GM10266 (cell line): ENCODE results near the gene GJA4.

Source experiments
- DNase-seq: peaks from one replicate; pipeline ENCODE4 v3.0.0; 2012; ENCODE audit errors: extremely low spot score
- TF ChIP-seq, protein P1 (sequence below): IDR thresholded peaks from 2 replicates; pipeline ENCODE4 v1.5.1; 2012; ENCODE audit warnings: mild to moderate bottlenecking, low read depth; ENCODE audit not compliant: control insufficient read depth, insufficient read depth; ENCODE audit errors: missing control alignments

The GJA4 gene

DNA sequence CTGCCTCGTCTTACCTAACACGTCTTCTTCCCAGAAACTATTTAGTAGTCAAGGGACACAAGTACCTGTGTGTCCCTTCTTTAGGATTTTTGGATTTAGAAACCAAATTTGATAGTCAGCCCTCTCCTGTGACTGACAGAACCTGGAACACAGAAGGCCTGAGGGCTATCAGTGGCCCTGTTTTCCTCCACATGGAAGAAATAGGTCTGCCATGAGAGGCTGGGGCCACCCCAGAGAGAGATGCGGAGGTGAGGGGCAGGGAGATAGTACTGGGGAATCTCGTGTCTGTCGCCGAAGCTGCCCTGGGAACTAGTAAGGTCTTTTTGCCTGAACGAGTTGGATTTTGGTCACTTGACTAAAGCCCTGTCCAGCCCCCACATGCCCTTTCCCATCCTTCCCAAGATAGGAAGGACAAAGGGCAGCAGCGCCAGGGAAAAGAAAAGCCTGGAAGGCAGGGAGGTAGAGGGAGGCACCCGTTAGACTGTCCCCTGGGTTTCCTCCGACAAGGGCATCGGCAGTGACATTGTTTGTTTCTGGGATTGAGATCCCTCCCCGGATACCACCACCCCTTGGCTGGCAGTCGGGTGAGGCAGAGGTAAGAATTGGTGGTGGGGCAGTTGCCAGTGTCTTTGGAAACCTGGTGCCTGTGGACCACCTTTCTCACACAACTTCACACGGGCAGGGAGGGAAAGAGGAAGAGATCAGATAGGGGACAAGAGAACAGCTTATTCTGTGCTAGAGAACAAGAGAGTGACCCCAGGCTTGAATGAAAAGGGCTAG, 46.9 kb downstream of the GJA4 start:
- DNase-seq: no peak
- TF ChIP-seq, protein P1, sequence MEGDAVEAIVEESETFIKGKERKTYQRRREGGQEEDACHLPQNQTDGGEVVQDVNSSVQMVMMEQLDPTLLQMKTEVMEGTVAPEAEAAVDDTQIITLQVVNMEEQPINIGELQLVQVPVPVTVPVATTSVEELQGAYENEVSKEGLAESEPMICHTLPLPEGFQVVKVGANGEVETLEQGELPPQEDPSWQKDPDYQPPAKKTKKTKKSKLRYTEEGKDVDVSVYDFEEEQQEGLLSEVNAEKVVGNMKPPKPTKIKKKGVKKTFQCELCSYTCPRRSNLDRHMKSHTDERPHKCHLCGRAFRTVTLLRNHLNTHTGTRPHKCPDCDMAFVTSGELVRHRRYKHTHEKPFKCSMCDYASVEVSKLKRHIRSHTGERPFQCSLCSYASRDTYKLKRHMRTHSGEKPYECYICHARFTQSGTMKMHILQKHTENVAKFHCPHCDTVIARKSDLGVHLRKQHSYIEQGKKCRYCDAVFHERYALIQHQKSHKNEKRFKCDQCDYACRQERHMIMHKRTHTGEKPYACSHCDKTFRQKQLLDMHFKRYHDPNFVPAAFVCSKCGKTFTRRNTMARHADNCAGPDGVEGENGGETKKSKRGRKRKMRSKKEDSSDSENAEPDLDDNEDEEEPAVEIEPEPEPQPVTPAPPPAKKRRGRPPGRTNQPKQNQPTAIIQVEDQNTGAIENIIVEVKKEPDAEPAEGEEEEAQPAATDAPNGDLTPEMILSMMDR: no peak

DNA sequence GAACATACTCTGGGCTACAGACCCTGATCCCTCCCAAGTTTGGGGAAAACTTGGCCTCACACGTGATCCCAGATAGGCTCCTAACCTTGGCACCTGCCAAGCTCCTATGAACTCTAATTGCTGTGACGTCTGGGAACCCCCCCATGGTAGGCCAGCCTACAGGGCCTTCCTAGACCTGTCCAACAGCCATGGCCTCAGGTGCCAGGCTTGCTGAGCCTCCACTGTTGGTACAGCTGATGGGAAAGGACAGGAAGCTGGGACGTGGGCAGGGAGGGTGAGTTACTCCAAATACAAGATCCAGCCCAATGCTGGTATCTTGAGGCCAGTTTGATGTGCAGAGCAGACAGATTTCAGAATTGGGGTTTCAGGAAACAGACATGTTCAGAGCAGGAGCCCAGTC, 47.6 kb downstream of the GJA4 start:
- DNase-seq: no peak
- TF ChIP-seq, protein P1: no peak

DNA sequence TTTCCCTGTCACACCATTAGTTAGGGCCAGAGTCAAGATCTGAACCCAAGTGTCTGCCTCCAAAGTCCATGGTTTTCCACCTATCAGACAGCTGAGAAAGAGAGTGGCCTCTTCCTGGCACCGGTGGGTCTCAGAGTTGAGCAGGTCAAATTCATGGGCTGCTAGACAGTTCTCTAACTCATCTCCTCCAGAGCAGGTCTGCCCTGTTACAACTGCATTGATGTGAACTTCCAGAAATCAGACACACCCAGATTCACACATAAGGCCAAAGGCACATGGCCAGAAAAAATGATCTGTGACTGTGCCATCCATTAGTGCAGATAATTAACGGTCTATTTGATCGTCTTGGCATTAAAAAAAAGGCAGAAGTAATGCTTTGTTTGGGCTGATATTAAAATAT, 49.3 kb downstream of the GJA4 start:
- DNase-seq: no peak
- TF ChIP-seq, protein P1: no peak

DNA sequence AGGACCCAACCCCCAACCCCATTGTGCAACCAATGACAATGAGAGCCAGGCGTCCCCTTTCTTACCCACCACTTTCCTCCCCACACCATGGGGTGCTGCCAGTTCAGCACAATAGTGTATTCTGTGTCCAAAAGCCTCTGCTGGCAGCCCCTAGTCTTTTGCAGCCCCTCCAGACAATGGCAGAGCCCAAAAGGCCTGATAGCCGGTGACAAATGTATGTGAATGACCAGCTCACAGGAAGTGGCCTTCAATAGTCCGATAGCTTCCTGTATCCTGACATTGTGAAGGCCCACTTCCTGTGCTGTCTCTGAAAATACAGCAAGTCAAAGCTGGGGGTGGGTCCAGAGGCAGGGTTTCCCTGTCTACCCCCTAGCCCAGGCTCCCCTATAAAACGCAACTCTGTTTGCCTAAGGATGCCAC, 50.2 kb downstream of the GJA4 start:
- TF ChIP-seq, protein P1: no peak
- DNase-seq: no peak

DNA sequence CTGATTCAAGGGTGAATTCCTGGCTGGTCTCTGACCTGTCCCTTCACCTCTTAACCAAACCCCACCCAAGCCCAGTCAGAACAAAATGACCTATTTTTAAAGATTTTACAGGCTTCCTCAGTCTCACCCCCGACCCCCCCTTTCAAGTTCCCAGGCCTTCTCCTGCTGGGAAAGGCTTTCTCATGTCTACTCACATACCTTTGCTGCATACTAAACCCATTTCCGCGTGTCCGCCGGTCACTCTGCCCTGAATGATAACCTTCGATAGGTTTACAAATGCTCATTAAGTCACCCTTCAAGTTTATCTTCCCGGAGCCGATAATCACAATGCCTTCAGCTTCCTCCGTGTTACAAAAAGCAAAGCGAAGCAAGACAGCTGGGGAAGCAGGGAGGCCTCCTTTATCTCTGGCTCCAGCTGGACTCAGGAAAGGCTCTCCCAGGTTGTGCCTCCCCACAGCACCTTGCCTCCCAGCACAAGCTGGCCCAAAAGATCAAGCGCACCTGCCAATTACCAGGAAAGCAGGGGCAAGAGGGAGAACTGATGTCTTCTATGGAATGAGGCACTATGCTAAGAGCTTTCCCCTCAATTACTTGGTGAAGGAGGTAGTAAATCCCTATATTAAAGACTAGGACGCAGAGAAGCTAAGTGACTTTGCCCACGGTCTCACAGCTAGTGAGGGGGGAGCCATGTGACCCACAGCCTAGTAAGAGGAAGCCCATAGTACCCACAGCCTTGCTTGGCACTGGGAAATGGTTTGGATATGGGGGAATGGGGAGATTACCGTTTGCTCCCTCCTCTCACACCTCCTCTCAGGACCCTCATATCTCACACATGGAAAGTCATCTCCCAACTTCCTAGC, 50.8 kb downstream of the GJA4 start:
- TF ChIP-seq, protein P1: no peak
- DNase-seq: no peak

DNA sequence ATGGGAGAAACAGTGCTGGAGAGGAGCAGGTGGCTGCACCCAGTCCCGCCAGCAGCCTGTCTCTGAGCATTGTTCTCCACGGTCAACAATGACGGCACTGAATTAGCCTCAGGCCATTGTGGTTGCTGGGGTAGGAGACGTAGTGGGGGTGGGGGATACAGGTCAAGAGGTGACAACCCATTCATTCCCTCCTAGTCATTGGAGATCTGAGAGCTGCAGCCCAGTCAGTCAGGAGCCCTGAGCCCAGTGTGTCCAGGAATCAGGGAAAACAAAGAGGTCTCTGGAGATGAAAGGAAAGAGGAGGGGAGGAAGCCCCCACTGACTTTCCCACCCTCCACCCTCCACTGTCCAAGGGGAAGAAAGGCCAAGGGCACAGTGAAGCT, 51.4 kb downstream of the GJA4 start:
- DNase-seq: no peak
- TF ChIP-seq, protein P1: no peak
